HCT116 (cell line): ENCODE results near the gene LPAR6. TPM values are rescaled to one million over a fixed set of nuclear protein-coding genes. Genes with fewer than 3 reads are reported as not detected.

ENCODE experiments used
- ATAC-seq: fragments of 200-7000 bp; cut with Tn5 transposase; 2 replicates; pipeline ENCODE4 v1.9.1; 2020; ENCODE audit warnings: mild to moderate bottlenecking, moderate library complexity
- BruUV-seq: library from RNA; stranded (reverse); fragments of 400-500 nt; replicated peaks from 2 replicates; lab custom pipeline; 2021; lab: Mats Ljungman, UMichigan
- CTCF ChIA-PET: fragments of 300-600 bp; sonication (Branson Sonifier 250); formaldehyde crosslinking; loops from one replicate; lab custom pipeline; 2021; ENCODE audit warnings: antibody characterized with exemption; lab: Charles Lee
- POLR2A ChIA-PET: fragments of 300-600, 350-600 bp; sonication (Branson Sonifier 250); formaldehyde crosslinking; loops from one replicate; lab custom pipeline; 2021; ENCODE audit warnings: antibody characterized with exemption; lab: Charles Lee
- RAD21 ChIA-PET, 2 experiments: fragments of 300-600 bp; sonication (Branson Sonifier 250); formaldehyde crosslinking; loops; one replicate each; lab custom pipeline; 2023; ENCODE audit warnings: low total read pairs in 2 of 2; ENCODE audit not compliant: uncharacterized antibody in 2 of 2, unreplicated experiment in 2 of 2, low non-redundant PET in 1 of 2; lab: Charles Lee
- DNase-seq: peaks from one replicate; pipeline ENCODE4 v3.0.0-alpha.2; 2010; ENCODE audit warnings: low read depth, low spot score
- H2AFZ ChIP-seq: fragments of 200-600 bp; shearing (Covaris generic), sonication (generic); 2 replicates; pipeline ENCODE4 v1.6.1; 2017; ENCODE audit warnings: low read depth, mixed run types, mixed read lengths, antibody characterized with exemption, low read length; ENCODE audit not compliant: poor library complexity, severe bottlenecking
- H3K27ac ChIP-seq: 2 replicates; pipeline ENCODE4 v1.5.1; 2012; ENCODE audit warnings: low read depth, low read length
- H3K27me3 ChIP-seq: fragments of 200-600 bp; sonication (generic); 2 replicates; pipeline ENCODE4 v1.6.1; 2016; ENCODE audit warnings: mixed run types, low read length, mixed read lengths; ENCODE audit not compliant: insufficient read depth
- H3K36me3 ChIP-seq, 2 experiments: fragments of 200-500 bp in 1 of 2; fragments of 200-600 bp in 1 of 2; sonication (Bioruptor generic) in 1 of 2; sonication (generic) in 1 of 2; 2 replicates each; pipeline versions ENCODE4 v1.5.1 to v1.6.1; 2014 to 2016; ENCODE audit warnings: low read length in 2 of 2, inconsistent platforms in 1 of 2, mixed read lengths in 1 of 2, mixed run types in 1 of 2; ENCODE audit not compliant: insufficient read depth in 2 of 2, control insufficient read depth in 1 of 2
- H3K4me1 ChIP-seq, 2 experiments: fragments of 200-600 bp in 1 of 2; sonication (generic) in 1 of 2; 2 replicates each; pipeline versions ENCODE4 v1.5.1 to v1.6.1; 2012 to 2017; ENCODE audit warnings: low read length in 2 of 2, inconsistent platforms in 1 of 2, mild to moderate bottlenecking in 1 of 2, mixed read lengths in 1 of 2, mixed run types in 1 of 2, moderate library complexity in 1 of 2; ENCODE audit not compliant: insufficient read depth in 2 of 2, control insufficient read depth in 1 of 2
- H3K4me2 ChIP-seq: fragments of 200-600 bp; sonication (generic); 2 replicates; pipeline ENCODE4 v1.6.1; 2017; ENCODE audit warnings: mixed run types, low read length, mixed read lengths
- H3K4me3 ChIP-seq, 2 experiments: fragments of 200-600 bp in 1 of 2; sonication (generic) in 1 of 2; replicated peaks in 1 of 2; 2 replicates each; pipeline ENCODE4 v1.5.1; 2011 to 2016; ENCODE audit warnings: low read length in 2 of 2, control low read depth in 1 of 2, low read depth in 1 of 2, mild to moderate bottlenecking in 1 of 2, mixed read lengths in 1 of 2, mixed run types in 1 of 2
- H3K79me2 ChIP-seq: fragments of 200-600 bp; sonication (generic); 2 replicates; pipeline ENCODE4 v1.6.1; 2017; ENCODE audit warnings: mild to moderate bottlenecking, mixed run types, low read length, moderate library complexity, mixed read lengths; ENCODE audit not compliant: insufficient read depth
- H3K9ac ChIP-seq: fragments of 200-600 bp; sonication (generic); 2 replicates; pipeline ENCODE4 v1.6.1; 2016; ENCODE audit warnings: low read length, mixed read lengths
- H3K9me2 ChIP-seq: fragments of 200-600 bp; sonication (generic), shearing (Covaris generic); 2 replicates; pipeline ENCODE4 v1.6.1; 2017; ENCODE audit warnings: mixed run types, mild to moderate bottlenecking, moderate library complexity; ENCODE audit not compliant: insufficient read depth
- H3K9me3 ChIP-seq, 2 experiments: fragments of 200-500 bp in 1 of 2; fragments of 200-600 bp in 1 of 2; sonication (Bioruptor generic) in 1 of 2; sonication (generic) in 1 of 2; 2 replicates each; pipeline ENCODE4 v1.6.1; 2014 to 2017; ENCODE audit warnings: low read length in 2 of 2, mixed read lengths in 2 of 2, inconsistent platforms in 1 of 2, low read depth in 1 of 2, mild to moderate bottlenecking in 1 of 2, mixed run types in 1 of 2, moderate library complexity in 1 of 2; ENCODE audit not compliant: control insufficient read depth in 1 of 2, insufficient read depth in 1 of 2
- H4K20me1 ChIP-seq: fragments of 200-600 bp; sonication (generic), shearing (Covaris generic); 2 replicates; pipeline ENCODE4 v1.6.1; 2017; ENCODE audit warnings: mixed run types, mild to moderate bottlenecking, moderate library complexity; ENCODE audit not compliant: insufficient read depth
- CEBPB ChIP-seq: IDR thresholded peaks from 2 replicates; pipeline ENCODE4 v1.6.1; 2012; ENCODE audit warnings: low read depth
- EGR1 ChIP-seq: IDR thresholded peaks from 2 replicates; pipeline ENCODE4 v1.6.1; 2012; ENCODE audit warnings: low read depth
- ELF1 ChIP-seq: IDR thresholded peaks from 2 replicates; pipeline ENCODE4 v1.6.1; 2012; ENCODE audit warnings: low read depth, borderline replicate concordance
- JUND ChIP-seq: IDR thresholded peaks from 2 replicates; pipeline ENCODE4 v1.6.1; 2012
- POLR2AphosphoS5 ChIP-seq: IDR thresholded peaks from 2 replicates; pipeline ENCODE4 v1.6.1; 2011; ENCODE audit warnings: mild to moderate bottlenecking, low read depth, low read length, moderate library complexity
- RAD21 ChIP-seq: IDR thresholded peaks from 2 replicates; pipeline ENCODE4 v1.6.1; 2012; ENCODE audit warnings: low read depth, mild to moderate bottlenecking
- TCF7L2 ChIP-seq: IDR thresholded peaks from 2 replicates; pipeline ENCODE4 v1.7.0; 2011; ENCODE audit warnings: borderline replicate concordance, inconsistent platforms; ENCODE audit not compliant: insufficient read depth, insufficient read length; ENCODE audit errors: extremely low read depth
- YY1 ChIP-seq: IDR thresholded peaks from 2 replicates; pipeline ENCODE4 v1.6.1; 2011; ENCODE audit warnings: low read length, low read depth, moderate library complexity, mild to moderate bottlenecking; ENCODE audit not compliant: insufficient replicate concordance; ENCODE audit errors: extremely low read depth
- ZFX ChIP-seq: fragments of 450-650 bp; IDR thresholded peaks from 2 replicates; pipeline ENCODE4 v1.6.1; 2017
- intact Hi-C: fragments of 100-400 bp; cut with micrococcal nuclease; formaldehyde crosslinking; loops from 2 replicates; pipeline ENCODE4 v1.10.0; 2022
- total RNA-seq: library from RNA; stranded (reverse); gene quantifications from one replicate; pipeline ENCODE4 v1.2.1, GENCODE V29; 2021; ENCODE audit not compliant: unreplicated experiment
- TF ChIP-seq, protein P1 (sequence below): IDR thresholded peaks from 2 replicates; pipeline ENCODE4 v1.6.1; 2011; ENCODE audit warnings: mild to moderate bottlenecking, low read length, moderate library complexity; ENCODE audit not compliant: insufficient replicate concordance; ENCODE audit errors: extremely low read depth
- TF ChIP-seq, protein P2 (sequence below): IDR thresholded peaks from 2 replicates; pipeline ENCODE4 v1.6.1; 2012
- TF ChIP-seq, protein P3 (sequence below), 3 experiments: fragments of 200-600 bp in 1 of 3; sonication (generic) in 1 of 3; IDR thresholded peaks in 2 of 3; conservative IDR thresholded peaks in 1 of 3; 2 replicates each; pipeline ENCODE4 v1.5.1; 2012 to 2017; ENCODE audit warnings: low read depth in 2 of 3, low read length in 2 of 3, antibody characterized with exemption in 1 of 3, borderline replicate concordance in 1 of 3, control low read depth in 1 of 3, mild to moderate bottlenecking in 1 of 3, mixed read lengths in 1 of 3, mixed run types in 1 of 3, moderate library complexity in 1 of 3; ENCODE audit not compliant: insufficient read depth in 1 of 3

LPAR6 gene
- total RNA-seq, 1 experiment from 2014 or later: 0.12 TPM

DNA sequence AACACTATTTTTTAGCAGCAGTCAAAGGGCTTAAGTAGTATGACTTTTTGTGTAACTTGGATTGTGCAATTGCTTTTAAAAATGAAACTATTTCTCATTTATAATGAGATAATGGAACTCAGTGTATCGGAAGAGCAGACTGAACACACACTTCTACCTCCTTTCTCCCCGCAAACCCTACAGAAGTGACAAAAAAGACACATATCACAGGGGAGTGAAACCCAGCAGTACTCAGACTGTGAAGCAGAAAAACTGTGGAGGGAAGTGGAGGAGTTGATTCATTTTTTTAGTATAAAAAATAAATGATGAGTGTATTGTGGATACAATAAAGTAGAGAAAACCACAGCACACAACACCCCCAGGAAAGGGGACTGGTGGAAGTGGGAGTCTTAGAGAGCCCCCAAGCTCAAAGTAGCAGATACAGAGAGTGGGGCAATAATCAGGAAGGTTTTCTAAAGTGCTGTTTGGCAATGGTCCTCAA lies 9.7 kb downstream of the LPAR6 start:
- DNase-seq: no peak
- TF ChIP-seq, protein P1, sequence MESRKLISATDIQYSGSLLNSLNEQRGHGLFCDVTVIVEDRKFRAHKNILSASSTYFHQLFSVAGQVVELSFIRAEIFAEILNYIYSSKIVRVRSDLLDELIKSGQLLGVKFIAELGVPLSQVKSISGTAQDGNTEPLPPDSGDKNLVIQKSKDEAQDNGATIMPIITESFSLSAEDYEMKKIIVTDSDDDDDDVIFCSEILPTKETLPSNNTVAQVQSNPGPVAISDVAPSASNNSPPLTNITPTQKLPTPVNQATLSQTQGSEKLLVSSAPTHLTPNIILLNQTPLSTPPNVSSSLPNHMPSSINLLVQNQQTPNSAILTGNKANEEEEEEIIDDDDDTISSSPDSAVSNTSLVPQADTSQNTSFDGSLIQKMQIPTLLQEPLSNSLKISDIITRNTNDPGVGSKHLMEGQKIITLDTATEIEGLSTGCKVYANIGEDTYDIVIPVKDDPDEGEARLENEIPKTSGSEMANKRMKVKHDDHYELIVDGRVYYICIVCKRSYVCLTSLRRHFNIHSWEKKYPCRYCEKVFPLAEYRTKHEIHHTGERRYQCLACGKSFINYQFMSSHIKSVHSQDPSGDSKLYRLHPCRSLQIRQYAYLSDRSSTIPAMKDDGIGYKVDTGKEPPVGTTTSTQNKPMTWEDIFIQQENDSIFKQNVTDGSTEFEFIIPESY: no peak
- no peak for TF ChIP-seq JUND
- no peak for TF ChIP-seq YY1
- TF ChIP-seq EGR1: no peak
- TF ChIP-seq RAD21: no peak
- TF ChIP-seq CEBPB: no peak
- TF ChIP-seq ELF1: no peak
- TF ChIP-seq, protein P2, sequence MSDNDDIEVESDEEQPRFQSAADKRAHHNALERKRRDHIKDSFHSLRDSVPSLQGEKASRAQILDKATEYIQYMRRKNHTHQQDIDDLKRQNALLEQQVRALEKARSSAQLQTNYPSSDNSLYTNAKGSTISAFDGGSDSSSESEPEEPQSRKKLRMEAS: no peak
- TF ChIP-seq, protein P3, sequence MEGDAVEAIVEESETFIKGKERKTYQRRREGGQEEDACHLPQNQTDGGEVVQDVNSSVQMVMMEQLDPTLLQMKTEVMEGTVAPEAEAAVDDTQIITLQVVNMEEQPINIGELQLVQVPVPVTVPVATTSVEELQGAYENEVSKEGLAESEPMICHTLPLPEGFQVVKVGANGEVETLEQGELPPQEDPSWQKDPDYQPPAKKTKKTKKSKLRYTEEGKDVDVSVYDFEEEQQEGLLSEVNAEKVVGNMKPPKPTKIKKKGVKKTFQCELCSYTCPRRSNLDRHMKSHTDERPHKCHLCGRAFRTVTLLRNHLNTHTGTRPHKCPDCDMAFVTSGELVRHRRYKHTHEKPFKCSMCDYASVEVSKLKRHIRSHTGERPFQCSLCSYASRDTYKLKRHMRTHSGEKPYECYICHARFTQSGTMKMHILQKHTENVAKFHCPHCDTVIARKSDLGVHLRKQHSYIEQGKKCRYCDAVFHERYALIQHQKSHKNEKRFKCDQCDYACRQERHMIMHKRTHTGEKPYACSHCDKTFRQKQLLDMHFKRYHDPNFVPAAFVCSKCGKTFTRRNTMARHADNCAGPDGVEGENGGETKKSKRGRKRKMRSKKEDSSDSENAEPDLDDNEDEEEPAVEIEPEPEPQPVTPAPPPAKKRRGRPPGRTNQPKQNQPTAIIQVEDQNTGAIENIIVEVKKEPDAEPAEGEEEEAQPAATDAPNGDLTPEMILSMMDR (IDR thresholded peaks at IDR 0.05 in 2 of 3, conservative IDR thresholded peaks at IDR 0.05 in 1 of 3; ENCODE audit: borderline replicate concordance in 1 of 3, insufficient read depth in 1 of 3, low read depth in 2 of 3, low read length in 2 of 3): no peak
- TF ChIP-seq TCF7L2: no peak
- no peak for TF ChIP-seq ZFX
- TF ChIP-seq POLR2AphosphoS5: no peak
- H3K27ac ChIP-seq: no peak overlapping the region
- no peaks in the 10 kb centered on the region for H3K36me3 ChIP-seq
- H3K9me3 ChIP-seq: no peaks in the 10 kb centered on the region
- ChIA-PET RAD21 (no interaction called here), POLR2A (no interaction called here), CTCF (no interaction called here)
- no peak overlapping the region for H3K4me2 ChIP-seq
- intact Hi-C loops: no loop called here
- no peak overlapping the region for H3K4me3 ChIP-seq
- H3K9ac ChIP-seq: no peak overlapping the region
- H3K27me3 ChIP-seq: no peaks in the 10 kb centered on the region
- H4K20me1 ChIP-seq: no peaks in the 10 kb centered on the region
- H3K9me2 ChIP-seq: no peaks in the 10 kb centered on the region
- BruUV-seq: no TSS peak
- no peaks in the 10 kb centered on the region for H3K4me1 ChIP-seq
- ATAC-seq: no peak
- no peaks in the 10 kb centered on the region for H3K79me2 ChIP-seq
- no peak overlapping the region for H2AFZ ChIP-seq
